ENCODE data around the gene WDR11. TPM values are rescaled to one million over a fixed set of nuclear protein-coding genes. Genes with fewer than 3 reads are reported as not detected.
A peak's percentile ranks its signal among the peaks of the same experiment; 100 is the strongest.

WDR11 gene
- total and polyA plus RNA-seq, 4 donors, result 68.4 to 91.5 (median 74.2) TPM

- Histone ChIP-seq H3K27me3 (ENCODE audit: control insufficient read depth, insufficient read depth, low read length) (no peaks in the 10 kb centered on the region), H3K9me3 (ENCODE audit: control insufficient read depth, insufficient read depth, low read length) (no peaks in the 10 kb centered on the region), H3K4me1 (ENCODE audit: control insufficient read depth, insufficient read depth, low read length) (peaks cover 6% of the 10 kb centered on the region), H3K36me3 (ENCODE audit: control insufficient read depth, insufficient read depth, low read length) (no peaks in the 10 kb centered on the region), H3K4me3 (ENCODE audit: low read depth, low read length) (no peak overlapping the region), H3K27ac (ENCODE audit: low read depth, low read length) (no peak overlapping the region)
- 100% methylated on average over 1 of the region's 4 CpGs for WGBS (ENCODE audit: insufficient coverage)
- no peak for DNase-seq (ENCODE audit: low read depth in 4 of 6, low spot score in 6 of 6)
Measured at GRCh38 chr10:120818301-120818700, 32.9 kb upstream of the WDR11 start.

- no peak overlapping the region for H3K27ac ChIP-seq (ENCODE audit: low read depth, low read length)
- no peak overlapping the region for H3K4me3 ChIP-seq (ENCODE audit: low read depth, low read length)
- H3K36me3 ChIP-seq (ENCODE audit: control insufficient read depth, insufficient read depth, low read length), result no peaks in the 10 kb centered on the region
- WGBS (ENCODE audit: insufficient coverage), result 78% methylated on average over 5 of the region's 6 CpGs
- DNase-seq (ENCODE audit: low read depth in 4 of 6, low spot score in 6 of 6), result peak in 1 of 6 donors; percentile 32
- H3K27me3 ChIP-seq (ENCODE audit: control insufficient read depth, insufficient read depth, low read length), result no peaks in the 10 kb centered on the region
- peaks cover 13% of the 10 kb centered on the region for H3K4me1 ChIP-seq (ENCODE audit: control insufficient read depth, insufficient read depth, low read length)
- no peaks in the 10 kb centered on the region for H3K9me3 ChIP-seq (ENCODE audit: control insufficient read depth, insufficient read depth, low read length)
Measured at GRCh38 chr10:120819366-120819765, 31.8 kb upstream of the WDR11 start.

- H3K36me3 ChIP-seq (ENCODE audit: control insufficient read depth, insufficient read depth, low read length), result no peaks in the 10 kb centered on the region
- no peaks in the 10 kb centered on the region for H3K27me3 ChIP-seq (ENCODE audit: control insufficient read depth, insufficient read depth, low read length)
- H3K9me3 ChIP-seq (ENCODE audit: control insufficient read depth, insufficient read depth, low read length), result no peaks in the 10 kb centered on the region
- H3K4me3 ChIP-seq (ENCODE audit: low read depth, low read length), result no peak overlapping the region
- H3K4me1 ChIP-seq (ENCODE audit: control insufficient read depth, insufficient read depth, low read length), result peaks cover 27% of the 10 kb centered on the region
- 33% methylated on average over 2 of the region's 2 CpGs for WGBS (ENCODE audit: insufficient coverage)
- H3K27ac ChIP-seq (ENCODE audit: low read depth, low read length), result peak overlapping the region; percentile 47
- peak in 2 of 6 donors; percentile 75 to 80 for DNase-seq (ENCODE audit: low read depth in 4 of 6, low spot score in 6 of 6)
Measured at GRCh38 chr10:120823266-120823665, 27.9 kb upstream of the WDR11 start.

- H3K9me3 ChIP-seq (ENCODE audit: control insufficient read depth, insufficient read depth, low read length), result no peaks in the 10 kb centered on the region
- DNase-seq (ENCODE audit: low read depth in 4 of 6, low spot score in 6 of 6), result peak in 4 of 6 donors; percentile 36 to 80 (median 59)
- no peaks in the 10 kb centered on the region for H3K27me3 ChIP-seq (ENCODE audit: control insufficient read depth, insufficient read depth, low read length)
- no peak overlapping the region for H3K4me3 ChIP-seq (ENCODE audit: low read depth, low read length)
- no peaks in the 10 kb centered on the region for H3K36me3 ChIP-seq (ENCODE audit: control insufficient read depth, insufficient read depth, low read length)
- peaks cover 27% of the 10 kb centered on the region for H3K4me1 ChIP-seq (ENCODE audit: control insufficient read depth, insufficient read depth, low read length)
- no peak overlapping the region for H3K27ac ChIP-seq (ENCODE audit: low read depth, low read length)
- WGBS (ENCODE audit: insufficient coverage), result 22% methylated on average over 4 of the region's 9 CpGs
Measured at GRCh38 chr10:120824881-120825309, 26.3 kb upstream of the WDR11 start.

GRCh38 chr10:120825878-120826769 lies 25.0 kb upstream of the WDR11 start:
- peak overlapping the region; percentile 15 for H3K27ac ChIP-seq (ENCODE audit: low read depth, low read length)
- H3K27me3 ChIP-seq (ENCODE audit: control insufficient read depth, insufficient read depth, low read length), result no peaks in the 10 kb centered on the region
- peak in 2 of 6 donors; percentile 38 to 48 for DNase-seq (ENCODE audit: low read depth in 4 of 6, low spot score in 6 of 6)
- no CpG with 5 or more reads among the region's 3 CpGs for WGBS (ENCODE audit: insufficient coverage)
- peaks cover 27% of the 10 kb centered on the region for H3K4me1 ChIP-seq (ENCODE audit: control insufficient read depth, insufficient read depth, low read length)
- H3K4me3 ChIP-seq (ENCODE audit: low read depth, low read length), result no peak overlapping the region
- H3K36me3 ChIP-seq (ENCODE audit: control insufficient read depth, insufficient read depth, low read length), result no peaks in the 10 kb centered on the region
- H3K9me3 ChIP-seq (ENCODE audit: control insufficient read depth, insufficient read depth, low read length), result no peaks in the 10 kb centered on the region

- no peak overlapping the region for H3K4me3 ChIP-seq (ENCODE audit: low read depth, low read length)
- H3K36me3 ChIP-seq (ENCODE audit: control insufficient read depth, insufficient read depth, low read length), result no peaks in the 10 kb centered on the region
- H3K27ac ChIP-seq (ENCODE audit: low read depth, low read length), result peak overlapping the region; percentile 53
- H3K27me3 ChIP-seq (ENCODE audit: control insufficient read depth, insufficient read depth, low read length), result no peaks in the 10 kb centered on the region
- DNase-seq (ENCODE audit: low read depth in 4 of 6, low spot score in 6 of 6), result no peak
- H3K4me1 ChIP-seq (ENCODE audit: control insufficient read depth, insufficient read depth, low read length), result peaks cover 27% of the 10 kb centered on the region
- WGBS (ENCODE audit: insufficient coverage), result no CpG with 5 or more reads among the region's 5 CpGs
- H3K9me3 ChIP-seq (ENCODE audit: control insufficient read depth, insufficient read depth, low read length), result no peaks in the 10 kb centered on the region
Measured at GRCh38 chr10:120827251-120827875, 23.8 kb upstream of the WDR11 start.

GRCh38 chr10:120828763-120829319 lies 22.3 kb upstream of the WDR11 start:
- Histone ChIP-seq H3K27ac (ENCODE audit: low read depth, low read length) (peak overlapping the region; percentile 53), H3K4me3 (ENCODE audit: low read depth, low read length) (no peak overlapping the region), H3K27me3 (ENCODE audit: control insufficient read depth, insufficient read depth, low read length) (no peaks in the 10 kb centered on the region), H3K36me3 (ENCODE audit: control insufficient read depth, insufficient read depth, low read length) (no peaks in the 10 kb centered on the region), H3K9me3 (ENCODE audit: control insufficient read depth, insufficient read depth, low read length) (no peaks in the 10 kb centered on the region), H3K4me1 (ENCODE audit: control insufficient read depth, insufficient read depth, low read length) (peaks cover 18% of the 10 kb centered on the region)
- DNase-seq (ENCODE audit: low read depth in 4 of 6, low spot score in 6 of 6), result peak in 3 of 6 donors; percentile 50 to 74 (median 71)
- 41% methylated on average over 3 of the region's 3 CpGs for WGBS (ENCODE audit: insufficient coverage)

- H3K36me3 ChIP-seq (ENCODE audit: control insufficient read depth, insufficient read depth, low read length), result no peaks in the 10 kb centered on the region
- DNase-seq (ENCODE audit: low read depth in 4 of 6, low spot score in 6 of 6), result no peak
- H3K4me1 ChIP-seq (ENCODE audit: control insufficient read depth, insufficient read depth, low read length), result peaks cover 4% of the 10 kb centered on the region
- no peaks in the 10 kb centered on the region for H3K27me3 ChIP-seq (ENCODE audit: control insufficient read depth, insufficient read depth, low read length)
- WGBS (ENCODE audit: insufficient coverage), result 94% methylated on average over 9 of the region's 9 CpGs
- H3K4me3 ChIP-seq (ENCODE audit: low read depth, low read length), result no peak overlapping the region
- no peak overlapping the region for H3K27ac ChIP-seq (ENCODE audit: low read depth, low read length)
- no peaks in the 10 kb centered on the region for H3K9me3 ChIP-seq (ENCODE audit: control insufficient read depth, insufficient read depth, low read length)
Measured at GRCh38 chr10:120832106-120832505, 19.1 kb upstream of the WDR11 start.

GRCh38 chr10:120833222-120833928 lies 17.8 kb upstream of the WDR11 start:
- DNase-seq (ENCODE audit: low read depth in 4 of 6, low spot score in 6 of 6), result no peak
- WGBS (ENCODE audit: insufficient coverage), result 46% methylated on average over 3 of the region's 6 CpGs
- H3K27ac ChIP-seq (ENCODE audit: low read depth, low read length), result no peak overlapping the region
- H3K4me3 ChIP-seq (ENCODE audit: low read depth, low read length), result no peak overlapping the region
- no peaks in the 10 kb centered on the region for H3K27me3 ChIP-seq (ENCODE audit: control insufficient read depth, insufficient read depth, low read length)
- H3K9me3 ChIP-seq (ENCODE audit: control insufficient read depth, insufficient read depth, low read length), result no peaks in the 10 kb centered on the region
- no peaks in the 10 kb centered on the region for H3K36me3 ChIP-seq (ENCODE audit: control insufficient read depth, insufficient read depth, low read length)
- H3K4me1 ChIP-seq (ENCODE audit: control insufficient read depth, insufficient read depth, low read length), result no peaks in the 10 kb centered on the region
